Mesothelial cell of epicardium (in vitro differentiated cells): ENCODE data around the gene RPL4. TPM values are rescaled to one million over a fixed set of nuclear protein-coding genes. Genes with fewer than 3 reads are reported as not detected.

ENCODE experiments used
- DNase-seq, 2 experiments: peaks; one replicate each; pipeline ENCODE4 v3.0.0; 2021; ENCODE audit warnings: low spot score in 2 of 2; ENCODE audit not compliant: unreplicated experiment in 2 of 2
- H3K27ac Mint-ChIP-seq: 2 replicates; pipeline ENCODE4 v1.8.0; 2021; ENCODE audit warnings: mixed read lengths
- H3K27me3 Mint-ChIP-seq: 2 replicates; pipeline ENCODE4 v1.8.0; 2021; ENCODE audit warnings: low read depth, mixed read lengths
- H3K36me3 Mint-ChIP-seq: 2 replicates; pipeline ENCODE4 v1.8.0; 2021; ENCODE audit warnings: mixed read lengths
- H3K4me1 Mint-ChIP-seq: 2 replicates; pipeline ENCODE4 v1.8.0; 2021; ENCODE audit warnings: mixed read lengths
- H3K4me3 Mint-ChIP-seq: 2 replicates; pipeline ENCODE4 v1.8.0; 2021; ENCODE audit warnings: mild to moderate bottlenecking, moderate library complexity, mixed read lengths
- H3K9me3 Mint-ChIP-seq: 2 replicates; pipeline ENCODE4 v1.8.0; 2021; ENCODE audit warnings: mixed read lengths
- CTCF ChIP-seq: fragments of 200-600 bp; sonication (generic); IDR thresholded peaks from one replicate; pipeline ENCODE4 v1.5.0; 2021; ENCODE audit warnings: antibody characterized with exemption; ENCODE audit not compliant: unreplicated experiment
- microRNA-seq: library from miRNA; unstranded; fragments of <30 nt; microRNA quantifications from one replicate; pipeline ENCODE4 v1.2.0, GENCODE V29; 2021; ENCODE audit warnings: inconsistent platforms, mixed read lengths
- total RNA-seq: library from RNA; stranded (reverse); gene quantifications from 3 replicates; pipeline ENCODE4 v1.2.1, GENCODE V29; 2021

The RPL4 gene
- total RNA-seq, 1 donor from 2014 or later = 2,828 TPM

- Mint-ChIP-seq H3K36me3 (peaks cover 3% of the 10 kb centered on the region), H3K27ac (no peak overlapping the region), H3K4me3 (no peak overlapping the region), H3K9me3 (peaks cover 3% of the 10 kb centered on the region), H3K4me1 (no peaks in the 10 kb centered on the region), H3K27me3 (no peaks in the 10 kb centered on the region)
- TF ChIP-seq CTCF = no peak
- DNase-seq = no peak
These were observed 44.6 kb downstream of the RPL4 start for GRCh38 chr15:66459818-66460615.

- Mint-ChIP-seq H3K36me3 (peaks cover 4% of the 10 kb centered on the region), H3K4me3 (no peak overlapping the region), H3K27me3 (no peaks in the 10 kb centered on the region), H3K9me3 (no peaks in the 10 kb centered on the region), H3K27ac (no peak overlapping the region), H3K4me1 (no peaks in the 10 kb centered on the region)
- TF ChIP-seq CTCF = no peak
- no peak for DNase-seq
These were observed 48.4 kb downstream of the RPL4 start for GRCh38 chr15:66456211-66456610.

GRCh38 chr15:66454143-66454542, 50.5 kb downstream of the RPL4 start:
- DNase-seq = no peak
- Mint-ChIP-seq H3K36me3 (peaks cover 7% of the 10 kb centered on the region), H3K27me3 (no peaks in the 10 kb centered on the region), H3K4me1 (no peaks in the 10 kb centered on the region), H3K9me3 (no peaks in the 10 kb centered on the region), H3K4me3 (no peak overlapping the region), H3K27ac (no peak overlapping the region)
- TF ChIP-seq CTCF = no peak

GRCh38 chr15:66452971-66453580, 51.6 kb downstream of the RPL4 start:
- H3K36me3 Mint-ChIP-seq = peaks cover 12% of the 10 kb centered on the region
- H3K4me3 Mint-ChIP-seq = no peak overlapping the region
- no peak for DNase-seq
- no peak overlapping the region for H3K27ac Mint-ChIP-seq
- TF ChIP-seq CTCF = no peak
- no peaks in the 10 kb centered on the region for H3K9me3 Mint-ChIP-seq
- no peaks in the 10 kb centered on the region for H3K27me3 Mint-ChIP-seq
- no peaks in the 10 kb centered on the region for H3K4me1 Mint-ChIP-seq

GRCh38 chr15:66452420-66452819, 52.2 kb downstream of the RPL4 start:
- no peak for DNase-seq
- Mint-ChIP-seq H3K27ac (no peak overlapping the region), H3K9me3 (no peaks in the 10 kb centered on the region), H3K4me1 (no peaks in the 10 kb centered on the region), H3K4me3 (no peak overlapping the region), H3K36me3 (peaks cover 13% of the 10 kb centered on the region), H3K27me3 (no peaks in the 10 kb centered on the region)
- no peak for TF ChIP-seq CTCF

Small RNA genes within 50 kb of the gene (microRNA-seq; reads per million reads assigned to microRNA genes)
- not detected for gene MIR4512

Other genes starting within 250 kb of the RPL4 start
- 34.7 to 39.2 TPM (median 36.4 TPM) in 3 replicates for gene DIS3L, start 211.3 kb downstream of the RPL4 start, total RNA-seq
- gene TIPIN, start 148.2 kb downstream of the RPL4 start, total RNA-seq = 9.5 to 10.5 TPM (median 10.2 TPM) in 3 replicates
- gene MAP2K1, start 117.9 kb downstream of the RPL4 start, total RNA-seq = 24.7 to 27.6 TPM (median 26.7 TPM) in 3 replicates
- gene SNAPC5, start 7.1 kb downstream of the RPL4 start, total RNA-seq = 18.5 to 21.7 TPM (median 18.9 TPM) in 3 replicates
- gene ZWILCH, start 471 bp upstream of the RPL4 start, total RNA-seq = 14.0 to 16.5 TPM (median 14.1 TPM) in 3 replicates
- gene LCTL, start 61.1 kb upstream of the RPL4 start, total RNA-seq = 0.35 to 0.36 TPM (median 0.36 TPM) in 3 replicates
- gene SMAD6, start 197.4 kb upstream of the RPL4 start, total RNA-seq = 164 to 176 TPM (median 176 TPM) in 3 replicates